Common myeloid progenitor, CD34-positive (primary cell): Measurements from ENCODE around the gene SFMBT1.

Source experiments
- CTCF ChIA-PET: fragments of 350-600 bp; sonication (Branson Sonifier 250); formaldehyde crosslinking; loops from one replicate; lab custom pipeline; 2021; ENCODE audit warnings: antibody characterized with exemption; lab: Charles Lee
- POLR2A ChIA-PET: fragments of 350-600 bp; sonication (Branson Sonifier 250); formaldehyde crosslinking; loops from one replicate; lab custom pipeline; 2021; ENCODE audit warnings: antibody characterized with exemption; lab: Charles Lee
- DNase-seq, 3 donors: peaks; one replicate each; pipeline versions ENCODE4 v3.0.0 to v3.0.0-alpha.2; 2013
- H3K27ac ChIP-seq, 2 experiments: 1 replicate in 1 of 2; 2 replicates in 1 of 2; pipeline ENCODE4 v1.7.0; 2013; ENCODE audit warnings: inconsistent platforms in 2 of 2, low read length in 2 of 2, mild to moderate bottlenecking in 2 of 2, low read depth in 1 of 2, moderate library complexity in 1 of 2; ENCODE audit not compliant: severe bottlenecking in 2 of 2, insufficient read depth in 1 of 2, poor library complexity in 1 of 2
- H3K27me3 ChIP-seq, 5 experiments: replicated peaks in 2 of 5; 1 replicate in 3 of 5; 2 replicates in 2 of 5; pipeline versions ENCODE4 v1.6.1 to v1.7.0; 2013; ENCODE audit warnings: low read length in 4 of 5, mild to moderate bottlenecking in 2 of 5, moderate library complexity in 2 of 5, inconsistent platforms in 1 of 5; ENCODE audit not compliant: insufficient read depth in 5 of 5, control insufficient read depth in 4 of 5
- H3K36me3 ChIP-seq, 4 experiments: 1 replicate in 2 of 4; 2 replicates in 2 of 4; pipeline versions ENCODE4 v1.6.1 to v1.7.0; 2013; ENCODE audit warnings: low read length in 3 of 4, control low read depth in 1 of 4, mild to moderate bottlenecking in 1 of 4; ENCODE audit not compliant: control insufficient read depth in 4 of 4, insufficient read depth in 4 of 4
- H3K4me1 ChIP-seq, 4 experiments: 1 replicate in 3 of 4; 2 replicates in 1 of 4; pipeline versions ENCODE4 v1.6.1 to v1.7.1; 2013; ENCODE audit warnings: low read length in 3 of 4, mild to moderate bottlenecking in 3 of 4, control low read depth in 1 of 4, inconsistent platforms in 1 of 4, moderate library complexity in 1 of 4; ENCODE audit not compliant: control insufficient read depth in 4 of 4, insufficient read depth in 4 of 4; ENCODE audit errors: control extremely low read depth in 1 of 4
- H3K4me3 ChIP-seq, 7 experiments: 1 replicate in 4 of 7; 2 replicates in 3 of 7; pipeline versions ENCODE4 v1.5.1 to v1.7.0; 2013; ENCODE audit warnings: mild to moderate bottlenecking in 7 of 7, low read length in 6 of 7, moderate library complexity in 6 of 7, inconsistent platforms in 2 of 7, low read depth in 2 of 7, control low read depth in 1 of 7; ENCODE audit not compliant: insufficient read depth in 4 of 7, control insufficient read depth in 1 of 7; ENCODE audit errors: extremely low read depth in 1 of 7
- H3K9me3 ChIP-seq, 5 experiments: 1 replicate in 4 of 5; 2 replicates in 1 of 5; pipeline versions ENCODE4 v1.6.1 to v1.7.1; 2013; ENCODE audit warnings: low read length in 4 of 5, mild to moderate bottlenecking in 2 of 5, inconsistent platforms in 1 of 5, low read depth in 1 of 5, moderate library complexity in 1 of 5; ENCODE audit not compliant: control insufficient read depth in 4 of 5, insufficient read depth in 2 of 5; ENCODE audit errors: control extremely low read depth in 1 of 5
- WGBS: methylation state at CpG from one replicate; pipeline ENCODE4 v1.1.5; 2013; ENCODE audit not compliant: insufficient coverage; 5-methylcytosine and 5-hydroxymethylcytosine counted together

SFMBT1 gene

GRCh38 chr3:52891164-52891563, 154.7 kb downstream of the SFMBT1 start:
- H3K4me3 ChIP-seq: no peak overlapping the region
- no peaks in the 10 kb centered on the region for H3K9me3 ChIP-seq
- no peak for DNase-seq
- H3K36me3 ChIP-seq: peaks cover 2 to 24% (median 5%) of the 10 kb centered on the region in 4 experiments
- ChIA-PET CTCF (interaction anchor here (0.9 to 1.4 kb wide), 2 partner anchors 13 to 51 kb away, joined by 3 to 4 read pairs; no protein-coding TSS in a partner anchor), POLR2A (interaction anchor here (0.6 kb wide), 1 partner anchor 276 kb away, joined by 3 read pairs; no protein-coding TSS in a partner anchor)
- peaks cover 9 to 45% (median 26%) of the 10 kb centered on the region in 4 experiments for H3K4me1 ChIP-seq
- WGBS: 90% methylated on average over 7 of the region's 9 CpGs
- H3K27me3 ChIP-seq: no peaks in the 10 kb centered on the region
- peak overlapping the region in 1 of 2 experiments; percentile 49 for H3K27ac ChIP-seq

- CTCF ChIA-PET: no interaction called here
- Histone ChIP-seq H3K9me3 (peaks cover 0 to 2% (median under 1%) of the 10 kb centered on the region in 5 experiments), H3K36me3 (peaks cover 6 to 28% (median 7%) of the 10 kb centered on the region in 4 experiments), H3K4me1 (peaks cover 9 to 41% (median 21%) of the 10 kb centered on the region in 4 experiments), H3K4me3 (no peak overlapping the region), H3K27ac (no peak overlapping the region), H3K27me3 (no peaks in the 10 kb centered on the region)
- POLR2A ChIA-PET: no interaction called here
- DNase-seq: peak in 2 of 3 donors; percentile 25 to 31
- 98% methylated on average over 4 of the region's 5 CpGs for WGBS
These were observed 155.1 kb downstream of the SFMBT1 start for GRCh38 chr3:52890735-52891134.

- whole genome bisulfite sequencing: 98% methylated on average over 8 of the region's 8 CpGs
- POLR2A ChIA-PET: no interaction called here
- Histone ChIP-seq H3K9me3 (peaks cover 0 to 4% (median 2%) of the 10 kb centered on the region in 5 experiments), H3K27me3 (no peaks in the 10 kb centered on the region), H3K4me1 (peaks cover 9 to 38% (median 21%) of the 10 kb centered on the region in 4 experiments), H3K4me3 (no peak overlapping the region), H3K36me3 (peaks cover 6 to 29% (median 12%) of the 10 kb centered on the region in 4 experiments), H3K27ac (no peak overlapping the region)
- DNase-seq: no peak
- CTCF ChIA-PET: interaction anchor here (0.9 kb wide), 1 partner anchor 184 kb away, joined by 4 read pairs; no protein-coding TSS in a partner anchor
These were observed 156.0 kb downstream of the SFMBT1 start for GRCh38 chr3:52889901-52890300.

GRCh38 chr3:52887166-52887565, 158.7 kb downstream of the SFMBT1 start:
- WGBS: 100% methylated on average over 2 of the region's 4 CpGs
- POLR2A ChIA-PET: no interaction called here
- Histone ChIP-seq H3K4me3 (no peak overlapping the region), H3K27me3 (no peaks in the 10 kb centered on the region), H3K27ac (no peak overlapping the region), H3K4me1 (peaks cover 4 to 12% (median 8%) of the 10 kb centered on the region in 4 experiments), H3K36me3 (peaks cover 6 to 25% (median 12%) of the 10 kb centered on the region in 4 experiments), H3K9me3 (peaks cover 0 to 10% (median 2%) of the 10 kb centered on the region in 5 experiments)
- DNase-seq: no peak
- CTCF ChIA-PET: no interaction called here

GRCh38 chr3:52886049-52886730, 159.7 kb downstream of the SFMBT1 start:
- Histone ChIP-seq H3K4me3 (no peak overlapping the region), H3K27me3 (no peaks in the 10 kb centered on the region), H3K36me3 (peaks cover 6 to 24% (median 12%) of the 10 kb centered on the region in 4 experiments), H3K27ac (no peak overlapping the region), H3K9me3 (peaks cover 0 to 10% (median 2%) of the 10 kb centered on the region in 5 experiments), H3K4me1 (peaks cover 0 to 3% (median 1%) of the 10 kb centered on the region in 4 experiments)
- WGBS: 100% methylated on average over 5 of the region's 5 CpGs
- CTCF ChIA-PET: no interaction called here
- POLR2A ChIA-PET: no interaction called here
- DNase-seq: no peak

- 100% methylated on average over 3 of the region's 4 CpGs for WGBS
- ChIA-PET POLR2A (interaction anchor here (0.5 kb wide), 2 partner anchors 26 to 389 kb away, joined by 3 to 4 read pairs; no protein-coding TSS in a partner anchor), CTCF (interaction anchor here (1.2 kb wide), 1 partner anchor 11 kb away, joined by 4 read pairs; no protein-coding TSS in a partner anchor)
- no peak overlapping the region for H3K4me3 ChIP-seq
- H3K27ac ChIP-seq: no peak overlapping the region
- H3K9me3 ChIP-seq: peaks cover 0 to 10% (median 2%) of the 10 kb centered on the region in 5 experiments
- H3K27me3 ChIP-seq: no peaks in the 10 kb centered on the region
- H3K4me1 ChIP-seq: no peaks in the 10 kb centered on the region
- DNase-seq: no peak
- peaks cover 6 to 23% (median 12%) of the 10 kb centered on the region in 4 experiments for H3K36me3 ChIP-seq
These were observed 163.5 kb downstream of the SFMBT1 start for GRCh38 chr3:52882377-52882776.

- WGBS: 86% methylated on average over 4 of the region's 4 CpGs
- ChIA-PET POLR2A (interaction anchor here (0.5 kb wide), 2 partner anchors 26 to 389 kb away, joined by 3 to 4 read pairs; no protein-coding TSS in a partner anchor), CTCF (interaction anchor here (1.1 to 1.2 kb wide), 2 partner anchors 11 to 41 kb away, joined by 4 read pairs; no protein-coding TSS in a partner anchor)
- H3K27me3 ChIP-seq: no peaks in the 10 kb centered on the region
- H3K27ac ChIP-seq: no peak overlapping the region
- peaks cover 6 to 26% (median 12%) of the 10 kb centered on the region in 4 experiments for H3K36me3 ChIP-seq
- H3K4me1 ChIP-seq: no peaks in the 10 kb centered on the region
- DNase-seq: no peak
- H3K9me3 ChIP-seq: peaks cover 0 to 10% (median 2%) of the 10 kb centered on the region in 5 experiments
- no peak overlapping the region for H3K4me3 ChIP-seq
These were observed 164.0 kb downstream of the SFMBT1 start for GRCh38 chr3:52881871-52882270.
